Nasal cavity respiratory epithelium epithelial cell of viscerocranial mucosa (primary cell): Measurements from ENCODE around the gene PTPRC. TPM values are rescaled to one million over a fixed set of nuclear protein-coding genes. Genes with fewer than 3 reads are reported as not detected.

ENCODE experiments used
- total RNA-seq: library from RNA; depleted of rRNA; stranded (reverse); fragments of >200 nt; gene quantifications from 2 replicates; pipeline ENCODE4 v1.2.3, GENCODE V29; 2014

Gene PTPRC, protein sequence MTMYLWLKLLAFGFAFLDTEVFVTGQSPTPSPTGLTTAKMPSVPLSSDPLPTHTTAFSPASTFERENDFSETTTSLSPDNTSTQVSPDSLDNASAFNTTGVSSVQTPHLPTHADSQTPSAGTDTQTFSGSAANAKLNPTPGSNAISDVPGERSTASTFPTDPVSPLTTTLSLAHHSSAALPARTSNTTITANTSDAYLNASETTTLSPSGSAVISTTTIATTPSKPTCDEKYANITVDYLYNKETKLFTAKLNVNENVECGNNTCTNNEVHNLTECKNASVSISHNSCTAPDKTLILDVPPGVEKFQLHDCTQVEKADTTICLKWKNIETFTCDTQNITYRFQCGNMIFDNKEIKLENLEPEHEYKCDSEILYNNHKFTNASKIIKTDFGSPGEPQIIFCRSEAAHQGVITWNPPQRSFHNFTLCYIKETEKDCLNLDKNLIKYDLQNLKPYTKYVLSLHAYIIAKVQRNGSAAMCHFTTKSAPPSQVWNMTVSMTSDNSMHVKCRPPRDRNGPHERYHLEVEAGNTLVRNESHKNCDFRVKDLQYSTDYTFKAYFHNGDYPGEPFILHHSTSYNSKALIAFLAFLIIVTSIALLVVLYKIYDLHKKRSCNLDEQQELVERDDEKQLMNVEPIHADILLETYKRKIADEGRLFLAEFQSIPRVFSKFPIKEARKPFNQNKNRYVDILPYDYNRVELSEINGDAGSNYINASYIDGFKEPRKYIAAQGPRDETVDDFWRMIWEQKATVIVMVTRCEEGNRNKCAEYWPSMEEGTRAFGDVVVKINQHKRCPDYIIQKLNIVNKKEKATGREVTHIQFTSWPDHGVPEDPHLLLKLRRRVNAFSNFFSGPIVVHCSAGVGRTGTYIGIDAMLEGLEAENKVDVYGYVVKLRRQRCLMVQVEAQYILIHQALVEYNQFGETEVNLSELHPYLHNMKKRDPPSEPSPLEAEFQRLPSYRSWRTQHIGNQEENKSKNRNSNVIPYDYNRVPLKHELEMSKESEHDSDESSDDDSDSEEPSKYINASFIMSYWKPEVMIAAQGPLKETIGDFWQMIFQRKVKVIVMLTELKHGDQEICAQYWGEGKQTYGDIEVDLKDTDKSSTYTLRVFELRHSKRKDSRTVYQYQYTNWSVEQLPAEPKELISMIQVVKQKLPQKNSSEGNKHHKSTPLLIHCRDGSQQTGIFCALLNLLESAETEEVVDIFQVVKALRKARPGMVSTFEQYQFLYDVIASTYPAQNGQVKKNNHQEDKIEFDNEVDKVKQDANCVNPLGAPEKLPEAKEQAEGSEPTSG (N-terminal part only)
- not detected in 2 replicates for total RNA-seq

DNA sequence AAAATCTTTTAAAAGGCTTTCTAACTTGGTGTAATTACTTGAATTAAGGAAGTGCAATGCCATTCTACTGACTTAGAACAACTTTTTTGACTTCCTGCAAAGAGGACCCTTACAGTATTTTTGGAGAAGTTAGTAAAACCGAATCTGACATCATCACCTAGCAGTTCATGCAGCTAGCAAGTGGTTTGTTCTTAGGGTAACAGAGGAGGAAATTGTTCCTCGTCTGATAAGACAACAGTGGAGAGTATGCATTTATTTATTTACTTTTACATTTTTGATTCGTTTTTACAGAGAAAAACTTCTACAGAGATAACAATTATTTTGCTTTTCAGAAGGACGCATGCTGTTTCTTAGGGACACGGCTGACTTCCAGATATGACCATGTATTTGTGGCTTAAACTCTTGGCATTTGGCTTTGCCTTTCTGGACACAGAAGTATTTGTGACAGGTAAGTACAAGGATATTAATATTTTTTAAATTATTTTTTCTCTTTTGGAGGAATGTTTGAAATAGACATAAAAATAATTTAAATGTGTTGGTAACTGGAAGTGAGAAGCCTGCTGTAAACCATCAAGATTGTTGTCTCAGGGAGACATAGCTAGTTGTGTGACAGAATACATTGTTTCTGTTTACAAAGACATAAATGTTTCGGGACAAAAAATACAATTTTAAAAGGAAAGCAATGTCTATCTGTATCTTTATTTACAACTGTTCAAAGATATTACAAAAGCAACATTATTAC is at the start of gene PTPRC:
TSS of gene PTPRC (plus strand) at position 147 of the 742 bp plus-strand sequence. CDS start at position 376, 229 bp downstream.

Other genes with a start within 250 kb of the PTPRC start
- not detected in 2 replicates for gene ATP6V1G3, start 98.4 kb upstream of the PTPRC start, total RNA-seq